GM12878 (cell line): Measurements from ENCODE around the gene GINS2. TPM values are rescaled to one million over a fixed set of nuclear protein-coding genes. Genes with fewer than 3 reads are reported as not detected.

Source experiments
- ATAC-seq: fragments of 200-7000 bp; cut with Tn5 transposase; 3 replicates; pipeline ENCODE4 v1.9.1; 2020; ENCODE audit warnings: mild to moderate bottlenecking, moderate library complexity
- BruUV-seq: library from RNA; stranded (reverse); fragments of 400-500 nt; replicated peaks from 2 replicates; lab custom pipeline; 2021; lab: Mats Ljungman, UMichigan
- CTCF ChIA-PET: fragments of 300-600 bp; sonication (Branson Sonifier 250); formaldehyde crosslinking; extraction: SDS; loops from one replicate; lab custom pipeline; 2021; ENCODE audit warnings: inconsistent platforms; lab: Yijun Ruan, JAX
- POLR2A ChIA-PET: fragments of 350-600 bp; formaldehyde crosslinking; extraction: SDS; loops from one replicate; lab custom pipeline; 2021; ENCODE audit warnings: inconsistent platforms; lab: Charles Lee
- RAD21 ChIA-PET: fragments of 300-600 bp; sonication (Branson Sonifier 250); formaldehyde crosslinking; loops from one replicate; lab custom pipeline; 2023; ENCODE audit warnings: antibody characterized with exemption; ENCODE audit not compliant: unreplicated experiment; lab: Charles Lee
- SMC1A ChIA-PET: fragments of 300-600 bp; sonication (Branson Sonifier 250); formaldehyde crosslinking; loops from one replicate; lab custom pipeline; 2023; ENCODE audit not compliant: unreplicated experiment, uncharacterized antibody; lab: Charles Lee
- DNase-seq: peaks from one replicate; pipeline ENCODE4 v3.0.0-alpha.2; 2011; ENCODE audit warnings: low read depth, low spot score
- FAIRE-seq: peaks from 3 replicates; lab custom pipeline; 2011; peaks lifted over from hg19 to GRCh38; lab: Jason Lieb, UNC
- H2AFZ ChIP-seq: 2 replicates; pipeline ENCODE4 v1.6.0; 2011; ENCODE audit warnings: low read depth, low read length, control low read depth; ENCODE audit not compliant: control insufficient read depth
- H3K27ac ChIP-seq: 2 replicates; pipeline ENCODE4 v1.5.1; 2011; ENCODE audit warnings: control low read depth; ENCODE audit not compliant: control insufficient read depth, insufficient read depth
- H3K27me3 ChIP-seq, 2 experiments: replicated peaks in 1 of 2; 2 replicates each; pipeline versions ENCODE4 v1.6.0 to v1.6.1; 2011; ENCODE audit warnings: low read length in 1 of 2; ENCODE audit not compliant: control insufficient read depth in 2 of 2, insufficient read depth in 2 of 2
- H3K36me3 ChIP-seq, 2 experiments: 2 replicates each; pipeline ENCODE4 v1.5.1; 2011; ENCODE audit warnings: low read length in 1 of 2; ENCODE audit not compliant: control insufficient read depth in 2 of 2, insufficient read depth in 2 of 2
- H3K4me1 ChIP-seq: 2 replicates; pipeline ENCODE4 v1.6.1; 2011; ENCODE audit warnings: mild to moderate bottlenecking, low read length, moderate library complexity, mixed read lengths; ENCODE audit not compliant: control insufficient read depth, insufficient read depth
- H3K4me2 ChIP-seq: 2 replicates; pipeline ENCODE4 v1.6.0; 2011; ENCODE audit warnings: control low read depth; ENCODE audit not compliant: control insufficient read depth, insufficient read depth
- H3K4me3 ChIP-seq: fragments of 200-600 bp; sonication (generic); 2 replicates; pipeline ENCODE4 v1.5.1; 2016
- H3K79me2 ChIP-seq: 2 replicates; pipeline ENCODE4 v1.6.0; 2011; ENCODE audit warnings: low read length; ENCODE audit not compliant: control insufficient read depth, insufficient read depth
- H3K9ac ChIP-seq: 2 replicates; pipeline ENCODE4 v1.8.0; 2011; ENCODE audit warnings: low read length, control low read depth, mixed read lengths; ENCODE audit not compliant: control insufficient read depth, insufficient read depth
- H3K9me3 ChIP-seq: replicated peaks from 3 replicates; pipeline ENCODE4 v1.5.1; 2011; ENCODE audit warnings: mild to moderate bottlenecking, low read length; ENCODE audit not compliant: control insufficient read depth, insufficient read depth
- H4K20me1 ChIP-seq: 2 replicates; pipeline ENCODE4 v1.6.0; 2011; ENCODE audit not compliant: control insufficient read depth, insufficient read depth
- BACH1 ChIP-seq: fragments of 450-650 bp; IDR thresholded peaks from 2 replicates; pipeline ENCODE4 v1.6.1; 2017; ENCODE audit warnings: mild to moderate bottlenecking, borderline replicate concordance
- CBX5 ChIP-seq: sonication (generic); IDR thresholded peaks from 2 replicates; pipeline ENCODE4 v1.6.1; 2016; ENCODE audit warnings: low read depth, moderate library complexity, mild to moderate bottlenecking, inconsistent platforms
- CEBPZ ChIP-seq: fragments of 150-350 bp; IDR thresholded peaks from 2 replicates; pipeline ENCODE4 v1.6.1; 2016; ENCODE audit warnings: low read depth, low read length
- CHD1 ChIP-seq: IDR thresholded peaks from 2 replicates; pipeline ENCODE4 v1.6.1; 2012; ENCODE audit warnings: low read depth, low read length, improper control_type of control experiment
- CHD2 ChIP-seq: IDR thresholded peaks from 2 replicates; pipeline ENCODE4 v1.6.1; 2011; ENCODE audit warnings: low read depth, low read length, improper control_type of control experiment, borderline replicate concordance
- HDAC6 ChIP-seq: fragments of 200-600 bp; sonication (generic); IDR thresholded peaks from one replicate; pipeline ENCODE4 v1.8.0; 2017; ENCODE audit warnings: antibody characterized with exemption; ENCODE audit not compliant: unreplicated experiment
- HDGF ChIP-seq: fragments of 450-650 bp; IDR thresholded peaks from 2 replicates; pipeline ENCODE4 v1.6.1; 2016; ENCODE audit warnings: antibody characterized with exemption
- IKZF1 ChIP-seq: fragments of 450-650 bp; conservative IDR thresholded peaks from 2 replicates; pipeline ENCODE4 v1.6.1; 2017; ENCODE audit warnings: antibody characterized with exemption, mild to moderate bottlenecking
- JUNB ChIP-seq: IDR thresholded peaks from 2 replicates; pipeline ENCODE4 v1.6.1; 2016; ENCODE audit warnings: antibody characterized with exemption, mild to moderate bottlenecking
- KLF5 ChIP-seq: fragments of 450-650 bp; IDR thresholded peaks from 2 replicates; pipeline ENCODE4 v1.6.1; 2014; ENCODE audit warnings: mild to moderate bottlenecking; ENCODE audit not compliant: partially characterized antibody
- NBN ChIP-seq: fragments of 450-650 bp; IDR thresholded peaks from 2 replicates; pipeline ENCODE4 v1.6.1; 2016
- NR2C1 ChIP-seq: fragments of 450-650 bp; IDR thresholded peaks from 2 replicates; pipeline ENCODE4 v1.6.1; 2017; ENCODE audit warnings: antibody characterized with exemption, mild to moderate bottlenecking, moderate library complexity
- PAX8 ChIP-seq: fragments of 450-650 bp; IDR thresholded peaks from 2 replicates; pipeline ENCODE4 v1.6.1; 2017; ENCODE audit warnings: mild to moderate bottlenecking, moderate library complexity
- POU2F2 ChIP-seq: IDR thresholded peaks from 3 replicates; pipeline ENCODE4 v1.6.1; 2011; ENCODE audit warnings: low read depth, mild to moderate bottlenecking, low read length, borderline replicate concordance
- RELB ChIP-seq: fragments of 450-650 bp; IDR thresholded peaks from 2 replicates; pipeline ENCODE4 v1.6.1; 2017; ENCODE audit warnings: low read depth, mild to moderate bottlenecking, moderate library complexity
- TCF7 ChIP-seq: IDR thresholded peaks from 2 replicates; pipeline ENCODE4 v1.6.1; 2014; ENCODE audit warnings: antibody characterized with exemption, borderline replicate concordance
- YY1 ChIP-seq: IDR thresholded peaks from 2 replicates; pipeline ENCODE4 v1.6.1; 2011; ENCODE audit warnings: low read depth, mild to moderate bottlenecking, low read length
- ZNF384 ChIP-seq: IDR thresholded peaks from 2 replicates; pipeline ENCODE4 v1.6.1; 2012; ENCODE audit warnings: low read depth, mild to moderate bottlenecking, low read length, improper control_type of control experiment, borderline replicate concordance
- ZZZ3 ChIP-seq: IDR thresholded peaks from 2 replicates; pipeline ENCODE4 v1.6.1; 2011; ENCODE audit warnings: low read depth; ENCODE audit not compliant: control insufficient read depth, insufficient read length
- WGBS: methylation state at CpG from one replicate; pipeline ENCODE4 v1.1.6; 2016; ENCODE audit warnings: low lambda C conversion rate; ENCODE audit not compliant: insufficient replicate concordance, insufficient coverage; ENCODE audit errors: missing lambda C conversion rate; 5-methylcytosine and 5-hydroxymethylcytosine counted together
- in situ Hi-C: fragments of 300-500 bp; cut with MboI; formaldehyde crosslinking; loops from 9 replicates; pipeline ENCODE4 v1.14.3; 2018; ENCODE audit warnings: mixed read lengths
- intact Hi-C: fragments of 100-400 bp; cut with micrococcal nuclease; formaldehyde crosslinking; loops from one replicate; pipeline ENCODE4 v1.14.2; 2022; ENCODE audit not compliant: unreplicated experiment
- polyA plus RNA-seq, 11 experiments: library from polyadenylated mRNA; depleted of rRNA in 4 of 11; unstranded in 6 of 11; stranded (reverse) in 5 of 11; fragments of >200 nt; fragmentation: Nextera tagmentation in 4 of 11; fragmentation: Illumina TruSeq in 1 of 11; extraction: Ambion mirVana in 4 of 11; extraction: Trizol in 1 of 11; gene quantifications; 1 replicate in 1 of 11; 2 replicates in 10 of 11; pipeline versions ENCODE4 v1.2.1 to v1.2.3, GENCODE V29; 2011 to 2016; ENCODE audit warnings: inconsistent platforms in 2 of 11, missing spikeins in 2 of 11, low read depth in 1 of 11
- total RNA-seq, 4 experiments: library from RNA; depleted of rRNA in 3 of 4; stranded (reverse); fragments of >200 nt in 3 of 4; fragmentation: Illumina TruSeq in 1 of 4; extraction: Trizol in 1 of 4; gene quantifications; 2 replicates each; pipeline versions ENCODE4 v1.2.1 to v1.2.3, GENCODE V29; 2013 to 2021

GINS2 gene
- total and polyA plus RNA-seq, 10 of the 15 experiments (the other 5 are each of a cell fraction or from before 2014, with no cell fraction given): 42.7 to 90.8 (median 57.0) TPM

- Histone ChIP-seq H3K27ac (no peak overlapping the region), H3K9me3 (no peaks in the 10 kb centered on the region), H3K36me3 (no peaks in the 10 kb centered on the region), H3K27me3 (peaks cover 0 to 2% of the 10 kb centered on the region in 2 experiments; a peak in 1 of 4 replicates), H3K4me2 (no peak overlapping the region), H3K9ac (no peak overlapping the region), H3K4me3 (no peak overlapping the region), H2AFZ (no peak overlapping the region), H3K4me1 (peaks cover 23% of the 10 kb centered on the region), H4K20me1 (no peaks in the 10 kb centered on the region), H3K79me2 (peaks cover 30% of the 10 kb centered on the region)
- WGBS: 85% methylated on average over 9 of the region's 9 CpGs
- RAD21 ChIA-PET: no interaction called here
- TF ChIP-seq CHD1 (no peak), HDAC6 (no peak), HDGF (no peak), TCF7 (no peak), ZNF384 (no peak), ZZZ3 (no peak), NR2C1 (no peak), NBN (no peak), BACH1 (no peak), CEBPZ (no peak), IKZF1 (no peak), CBX5 (no peak), CHD2 (no peak), JUNB (no peak), PAX8 (no peak), RELB (no peak), POU2F2 (no peak), KLF5 (no peak), YY1 (no peak)
- CTCF ChIA-PET: interaction anchor here (0.8 kb wide), 1 partner anchor 74 kb away, joined by 4 read pairs; no protein-coding TSS in a partner anchor
- SMC1A ChIA-PET: interaction anchor here (0.6 kb wide), 1 partner anchor 142 kb away, joined by 3 read pairs; no protein-coding TSS in a partner anchor
- DNase-seq (no peak), FAIRE-seq (no peak), ATAC-seq (no peak)
- POLR2A ChIA-PET: no interaction called here
- intact Hi-C loops (loop anchor here (5.0 kb wide), 1 partner anchor 67 kb away; no protein-coding TSS in a partner anchor), in situ Hi-C loops (no loop called here)
- BruUV-seq: no TSS peak
Measured at GRCh38 chr16:85689950-85690320, 1.2 kb upstream of the GINS2 start.
